Endodermal cell (in vitro differentiated cells): ENCODE measurements around the gene LRRC3. TPM values are rescaled to one million over a fixed set of nuclear protein-coding genes. Genes with fewer than 3 reads are reported as not detected.
A peak's percentile ranks its signal among the peaks of the same experiment; 100 is the strongest.

Experiments
- DNase-seq: peaks from one replicate; pipeline ENCODE4 v3.0.0-alpha.2; 2017
- H3K27ac ChIP-seq: 2 replicates; pipeline ENCODE4 v1.5.1; 2013; ENCODE audit warnings: mild to moderate bottlenecking, low read depth, low read length, moderate library complexity
- H3K27me3 ChIP-seq: 2 replicates; pipeline ENCODE4 v1.6.1; 2013; ENCODE audit warnings: mild to moderate bottlenecking, low read length, moderate library complexity; ENCODE audit not compliant: insufficient read depth, control insufficient read depth, poor library complexity, severe bottlenecking
- H3K36me3 ChIP-seq: 2 replicates; pipeline ENCODE4 v1.7.0; 2013; ENCODE audit warnings: mild to moderate bottlenecking, low read length, moderate library complexity; ENCODE audit not compliant: control insufficient read depth, insufficient read depth
- H3K4me1 ChIP-seq: one replicate; pipeline ENCODE4 v1.7.0; 2013; ENCODE audit warnings: low read length; ENCODE audit not compliant: control insufficient read depth, insufficient read depth
- H3K4me3 ChIP-seq: 2 replicates; pipeline ENCODE4 v1.5.1; 2013; ENCODE audit warnings: mild to moderate bottlenecking, low read length, moderate library complexity
- H3K9ac ChIP-seq: 2 replicates; pipeline ENCODE4 v1.6.1; 2013; ENCODE audit warnings: mild to moderate bottlenecking, low read length, moderate library complexity; ENCODE audit not compliant: poor library complexity, severe bottlenecking; ENCODE audit errors: extremely low read depth
- H3K9me3 ChIP-seq: 2 replicates; pipeline ENCODE4 v1.6.1; 2013; ENCODE audit warnings: mild to moderate bottlenecking, low read length, moderate library complexity; ENCODE audit not compliant: control insufficient read depth
- H3K27ac Mint-ChIP-seq: 2 replicates; pipeline ENCODE4 v1.8.0; 2020; ENCODE audit warnings: mixed read lengths
- H3K27me3 Mint-ChIP-seq: 2 replicates; pipeline ENCODE4 v1.8.0; 2021; ENCODE audit warnings: mild to moderate bottlenecking, mixed read lengths; ENCODE audit not compliant: insufficient read depth
- H3K36me3 Mint-ChIP-seq: 2 replicates; pipeline ENCODE4 v1.8.0; 2020; ENCODE audit warnings: low read depth, mixed read lengths
- H3K4me1 Mint-ChIP-seq: 2 replicates; pipeline ENCODE4 v1.8.0; 2020; ENCODE audit warnings: mixed read lengths
- H3K4me3 Mint-ChIP-seq: 2 replicates; pipeline ENCODE4 v1.8.0; 2020; ENCODE audit warnings: mild to moderate bottlenecking, moderate library complexity, mixed read lengths
- H3K9me3 Mint-ChIP-seq: 2 replicates; pipeline ENCODE4 v1.8.0; 2020; ENCODE audit warnings: mild to moderate bottlenecking, mixed read lengths
- CTCF ChIP-seq: fragments of 200-600 bp; sonication (generic); conservative IDR thresholded peaks from 2 replicates; pipeline ENCODE4 v1.5.0; 2021; ENCODE audit warnings: antibody characterized with exemption, mild to moderate bottlenecking
- WGBS, 2 experiments: methylation state at CpG; one replicate each; pipeline versions ENCODE4 v1.1.5 to v1.1.7; 2013; ENCODE audit warnings: missing lambda C conversion rate in 2 of 2, mixed read lengths in 1 of 2; ENCODE audit not compliant: insufficient coverage in 1 of 2, insufficient read length in 1 of 2; 5-methylcytosine and 5-hydroxymethylcytosine counted together
- total RNA-seq, 2 donors: library from RNA; stranded (reverse); fragmentation: NEBNext Ultra II Directional in 1 of 2; extraction: Animal tissue kit (Norgen Biotek cat#: 25700) in 1 of 2; gene quantifications; 2 replicates in 1 of 2; 3 replicates in 1 of 2; pipeline ENCODE4 v1.2.1, GENCODE V29; 2021

LRRC3 gene
- total RNA-seq, 2 donors from 2014 or later: 14.1 to 16.5 TPM

- Mint-ChIP-seq H3K27me3 (no peaks in the 10 kb centered on the region), H3K4me3 (no peak overlapping the region), H3K9me3 (peaks cover 48% of the 10 kb centered on the region), H3K36me3 (peaks cover 63% of the 10 kb centered on the region), H3K27ac (no peak overlapping the region), H3K4me1 (peaks cover 8% of the 10 kb centered on the region)
- Histone ChIP-seq H3K9ac (no peak overlapping the region), H3K27ac (no peak overlapping the region), H3K4me1 (no peaks in the 10 kb centered on the region), H3K9me3 (peaks cover 54% of the 10 kb centered on the region), H3K36me3 (peaks cover 11% of the 10 kb centered on the region), H3K27me3 (no peaks in the 10 kb centered on the region), H3K4me3 (no peak overlapping the region)
- WGBS, 2 experiments: 85 to 96% methylated on average over 6 to 9 of the region's 9 CpGs
- DNase-seq: no peak
- no peak for TF ChIP-seq CTCF
Observed at GRCh38 chr21:44490816-44491215, 35.5 kb downstream of the LRRC3 start.

- peaks cover 43% of the 10 kb centered on the region for H3K9me3 Mint-ChIP-seq
- no peaks in the 10 kb centered on the region for H3K27me3 Mint-ChIP-seq
- TF ChIP-seq CTCF: no peak
- Histone ChIP-seq H3K36me3 (peaks cover 11% of the 10 kb centered on the region), H3K27me3 (no peaks in the 10 kb centered on the region), H3K4me3 (peak overlapping the region; percentile 23), H3K9me3 (peaks cover 52% of the 10 kb centered on the region), H3K4me1 (peaks cover 5% of the 10 kb centered on the region), H3K9ac (no peak overlapping the region), H3K27ac (no peak overlapping the region)
- H3K4me1 Mint-ChIP-seq: peaks cover 26% of the 10 kb centered on the region
- no peak overlapping the region for H3K4me3 Mint-ChIP-seq
- no peak for DNase-seq
- no peak overlapping the region for H3K27ac Mint-ChIP-seq
- peaks cover 64% of the 10 kb centered on the region for H3K36me3 Mint-ChIP-seq
- WGBS, 2 experiments: 92 to 93% methylated on average over 7 to 9 of the region's 9 CpGs
Observed at GRCh38 chr21:44492567-44493385, 37.5 kb downstream of the LRRC3 start.

GRCh38 chr21:44494418-44494817 lies 39.1 kb downstream of the LRRC3 start:
- WGBS, 2 experiments: 93 to 94% methylated on average over 7 to 17 of the region's 17 CpGs
- no peak for DNase-seq

More at GRCh38 chr21:44494418-44494817, 39.1 kb downstream of the LRRC3 start:
- H3K4me1 ChIP-seq: peaks cover 5% of the 10 kb centered on the region
- no peak overlapping the region for H3K4me3 ChIP-seq
- H3K36me3 ChIP-seq: peaks cover 11% of the 10 kb centered on the region
- Mint-ChIP-seq H3K4me1 (peaks cover 30% of the 10 kb centered on the region), H3K9me3 (peaks cover 38% of the 10 kb centered on the region), H3K27me3 (no peaks in the 10 kb centered on the region), H3K4me3 (no peak overlapping the region), H3K36me3 (peaks cover 55% of the 10 kb centered on the region), H3K27ac (no peak overlapping the region)
- H3K9me3 ChIP-seq: peaks cover 48% of the 10 kb centered on the region
- TF ChIP-seq CTCF: no peak
- H3K27me3 ChIP-seq: no peaks in the 10 kb centered on the region
- no peak overlapping the region for H3K9ac ChIP-seq
- H3K27ac ChIP-seq: no peak overlapping the region
